ENCODE results near the gene RAPGEF1. TPM values are rescaled to one million over a fixed set of nuclear protein-coding genes. Genes with fewer than 3 reads are reported as not detected.
"Not testable (repeated sequence)": the region's sequence is repeated elsewhere in the genome, so short reads cannot be mapped to it uniquely, and the experiment has no call there.

RAPGEF1 gene
- total RNA-seq, 1 experiment from 2014 or later: 19.0 TPM

DNA sequence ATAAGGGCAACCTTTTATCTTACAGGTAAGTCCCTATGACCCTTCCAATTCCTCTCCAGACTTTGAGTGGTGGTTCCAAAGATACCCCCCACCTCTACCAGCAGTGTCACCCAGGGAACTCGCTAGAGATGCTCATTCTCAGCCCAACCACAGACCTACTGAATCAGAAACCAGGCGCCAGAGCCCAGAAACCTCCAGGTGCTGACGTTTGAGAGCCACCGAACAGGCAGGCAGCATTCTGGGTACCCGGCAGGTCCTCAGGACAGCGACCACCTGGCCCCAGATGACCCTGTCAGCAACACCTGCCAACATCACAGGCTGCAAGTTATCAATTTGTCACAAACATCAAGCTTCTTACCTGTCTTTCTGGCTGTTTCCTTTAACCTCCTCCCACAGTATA is 19.5 kb downstream of the RAPGEF1 start:
- H3K9me3 ChIP-seq: no peaks in the 10 kb centered on the region
- no peak overlapping the region for H3K4me3 ChIP-seq
- H3K36me3 ChIP-seq: no peaks in the 10 kb centered on the region
- H3K27me3 ChIP-seq: no peaks in the 10 kb centered on the region
- no peak for DNase-seq

- DNase-seq: no peak
- Histone ChIP-seq H3K4me3 (no peak overlapping the region), H3K36me3 (peaks cover 4% of the 10 kb centered on the region; the same call in 1 of the 2 replicates), H3K9me3 (no peaks in the 10 kb centered on the region), H3K27me3 (no peaks in the 10 kb centered on the region)
Measured at GRCh38 chr9:131719262-131719908, 20.5 kb downstream of the RAPGEF1 start.

- Histone ChIP-seq H3K27me3 (no peaks in the 10 kb centered on the region), H3K9me3 (no peaks in the 10 kb centered on the region)
- no peak for DNase-seq
Measured at GRCh38 chr9:131717719-131718460, 22.0 kb downstream of the RAPGEF1 start.

DNA sequence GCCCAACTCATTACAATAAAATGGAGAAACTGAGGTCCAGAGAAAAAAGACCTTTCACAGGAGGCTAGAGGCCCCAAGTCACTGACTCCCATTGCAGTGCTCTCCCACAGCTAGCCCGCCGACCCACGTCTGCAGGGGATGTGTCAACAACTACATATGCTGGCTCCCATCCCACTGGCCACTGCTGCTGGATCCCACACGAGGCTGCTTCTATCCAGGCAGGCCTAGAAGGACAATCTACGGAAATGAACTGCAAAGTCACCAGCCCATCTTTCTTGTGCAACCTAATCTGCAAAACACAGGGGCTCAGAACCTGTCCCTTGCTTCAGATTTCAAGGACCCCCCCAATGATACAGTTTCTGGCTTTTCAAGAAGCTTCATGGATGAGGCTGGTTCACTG is 24.0 kb downstream of the RAPGEF1 start:
- no peak overlapping the region for H3K4me3 ChIP-seq
- no peaks in the 10 kb centered on the region for H3K27me3 ChIP-seq
- H3K36me3 ChIP-seq: peaks cover 4% of the 10 kb centered on the region; the same call in 1 of the 2 replicates
- H3K9me3 ChIP-seq: no peaks in the 10 kb centered on the region
- no peak for DNase-seq

More at GRCh38 chr9:131717719-131718460, 22.0 kb downstream of the RAPGEF1 start:
- no peak overlapping the region for H3K4me3 ChIP-seq
- peaks cover 4% of the 10 kb centered on the region; the same call in 1 of the 2 replicates for H3K36me3 ChIP-seq

- DNase-seq: no peak
- Histone ChIP-seq H3K27me3 (no peaks in the 10 kb centered on the region), H3K36me3 (peaks cover 4% of the 10 kb centered on the region; the same call in 1 of the 2 replicates), H3K9me3 (no peaks in the 10 kb centered on the region), H3K4me3 (no peak overlapping the region)
Measured at GRCh38 chr9:131714821-131715220, 25.1 kb downstream of the RAPGEF1 start.

DNA sequence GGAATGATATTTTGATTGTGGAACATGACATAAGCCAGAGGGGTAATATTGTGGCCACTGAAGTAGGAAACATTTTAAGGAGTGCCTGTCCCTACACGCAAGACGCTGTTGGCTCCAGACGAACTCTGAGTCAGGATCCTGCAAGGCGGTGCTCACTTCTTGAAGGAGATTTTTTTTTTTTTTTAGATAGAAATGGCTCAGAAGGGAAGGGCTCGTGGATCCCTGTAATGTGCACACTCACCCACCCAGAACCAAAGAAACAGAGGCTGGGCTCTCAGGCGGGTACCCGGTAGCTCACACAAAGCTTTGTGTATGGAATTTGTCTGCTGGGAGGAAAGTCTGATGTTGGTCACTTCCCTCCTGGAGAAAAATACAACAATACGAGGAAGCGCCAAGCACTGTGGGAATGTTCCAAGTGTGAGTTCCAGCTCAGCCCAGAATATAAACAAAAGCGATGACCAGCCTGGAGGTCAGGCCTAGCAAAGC is 25.7 kb downstream of the RAPGEF1 start:
- peak overlapping the region; percentile 24 for H3K4me3 ChIP-seq
- no peaks in the 10 kb centered on the region for H3K27me3 ChIP-seq
- no peaks in the 10 kb centered on the region for H3K9me3 ChIP-seq
- DNase-seq: peak; percentile 88
- H3K36me3 ChIP-seq: peaks cover 4% of the 10 kb centered on the region; the same call in 1 of the 2 replicates

DNA sequence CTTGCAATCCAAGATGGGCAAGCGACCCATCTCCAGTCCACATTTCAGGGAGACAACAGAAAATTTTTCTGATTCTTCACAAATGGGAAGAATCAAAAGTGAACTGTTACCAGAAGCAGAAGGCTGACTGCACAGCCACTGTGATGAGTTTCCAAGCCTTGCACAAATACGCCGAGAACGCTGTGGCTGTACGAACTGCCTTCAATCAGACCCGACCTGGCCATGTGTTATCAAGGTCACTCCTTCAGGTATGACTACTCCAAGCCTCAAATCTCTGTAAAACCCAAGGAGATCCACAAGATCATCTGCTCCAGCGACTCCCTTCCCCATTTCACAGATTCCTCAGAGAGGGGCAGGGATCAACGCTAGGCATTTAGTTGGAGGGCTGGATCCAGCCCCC is 26.9 kb downstream of the RAPGEF1 start:
- H3K27me3 ChIP-seq: no peaks in the 10 kb centered on the region
- no peaks in the 10 kb centered on the region for H3K9me3 ChIP-seq
- H3K36me3 ChIP-seq: peaks cover 4% of the 10 kb centered on the region; the same call in 1 of the 2 replicates
- H3K4me3 ChIP-seq: no peak overlapping the region
- DNase-seq: no peak

GRCh38 chr9:131712151-131712716 is 27.6 kb downstream of the RAPGEF1 start:
- no peak overlapping the region for H3K4me3 ChIP-seq
- H3K36me3 ChIP-seq: peaks cover 4% of the 10 kb centered on the region; the same call in 1 of the 2 replicates
- H3K9me3 ChIP-seq: no peaks in the 10 kb centered on the region
- DNase-seq: no peak
- H3K27me3 ChIP-seq: no peaks in the 10 kb centered on the region

- no peak for DNase-seq
- peaks cover 4% of the 10 kb centered on the region; the same call in 1 of the 2 replicates for H3K36me3 ChIP-seq
- no peak overlapping the region for H3K4me3 ChIP-seq
- H3K27me3 ChIP-seq: no peaks in the 10 kb centered on the region
- no peaks in the 10 kb centered on the region for H3K9me3 ChIP-seq
Measured at GRCh38 chr9:131709771-131710431, 30.0 kb downstream of the RAPGEF1 start.

GRCh38 chr9:131709010-131709770 is 30.7 kb downstream of the RAPGEF1 start:
- not testable (repeated sequence) for H3K27me3 ChIP-seq, H3K9me3 ChIP-seq, H3K36me3 ChIP-seq, DNase-seq, H3K4me3 ChIP-seq

DNA sequence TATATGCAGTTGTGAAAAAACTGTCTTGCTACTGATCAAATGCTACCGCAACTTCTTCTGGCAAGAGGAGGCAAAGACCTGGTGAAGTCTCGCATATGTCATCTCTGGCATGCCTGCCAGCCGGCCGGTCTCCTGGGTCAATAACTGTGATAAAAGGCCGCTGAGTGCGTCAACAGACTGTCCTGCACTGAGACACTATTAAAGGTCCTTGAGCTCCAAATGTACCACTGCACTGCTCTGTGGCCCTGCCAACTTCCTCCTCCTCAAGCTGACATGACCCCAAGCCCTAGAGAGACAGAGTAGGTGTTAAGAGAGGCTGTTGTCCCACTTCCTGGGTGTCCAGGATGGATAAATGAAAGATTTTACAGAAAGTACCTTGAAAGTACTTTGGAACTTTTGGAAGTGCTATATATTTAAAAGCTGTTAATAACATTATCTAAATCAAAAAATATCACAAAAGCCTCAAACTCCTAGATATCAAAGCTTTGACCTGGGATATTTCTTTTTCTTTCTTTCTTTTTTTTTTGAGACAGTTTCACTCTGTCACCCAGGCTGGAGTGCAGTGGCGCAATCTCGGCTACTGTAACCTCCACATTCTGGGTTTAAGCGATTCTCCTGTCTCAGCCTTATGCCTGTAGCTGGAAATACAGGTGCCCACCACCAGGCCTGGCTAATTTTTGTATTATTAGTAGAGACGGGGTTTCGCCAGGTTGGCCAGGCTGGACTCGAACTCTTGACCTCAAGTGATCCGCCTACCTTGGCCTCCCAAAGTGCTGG is 31.5 kb downstream of the RAPGEF1 start:
- Histone ChIP-seq H3K4me3 (no peak overlapping the region; the same call in 1 of the 2 replicates), H3K36me3 (peaks cover 2% of the 10 kb centered on the region; the same call in 1 of the 2 replicates), H3K27me3 (no peaks in the 10 kb centered on the region), H3K9me3 (no peaks in the 10 kb centered on the region)
- DNase-seq: peak; percentile 52

- Histone ChIP-seq H3K4me3 (no peak overlapping the region; the same call in 1 of the 2 replicates), H3K9me3 (no peaks in the 10 kb centered on the region), H3K27me3 (no peaks in the 10 kb centered on the region), H3K36me3 (peaks cover 2% of the 10 kb centered on the region; the same call in 1 of the 2 replicates)
- DNase-seq: peak; percentile 25
Measured at GRCh38 chr9:131707733-131708157, 32.1 kb downstream of the RAPGEF1 start.

DNA sequence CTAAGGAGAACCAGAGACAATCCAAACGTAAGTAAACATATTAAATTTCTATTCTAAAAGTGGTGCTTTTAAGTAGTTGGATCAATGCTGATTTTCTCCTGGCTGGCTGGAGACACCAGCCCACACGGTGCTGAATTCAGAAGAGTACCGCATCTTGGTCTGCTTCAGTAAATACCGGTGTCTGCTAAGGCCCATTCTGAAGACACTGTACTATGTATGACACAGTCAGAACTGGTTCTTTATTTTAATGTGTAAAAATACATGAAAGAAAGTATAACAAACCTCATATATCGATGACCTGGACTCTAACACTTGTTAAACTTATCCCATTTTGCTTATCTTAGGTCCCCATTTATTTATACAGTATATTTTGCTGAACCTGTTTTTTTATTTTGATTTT is 32.8 kb downstream of the RAPGEF1 start:
- DNase-seq: no peak
- H3K4me3 ChIP-seq: no peak overlapping the region

GRCh38 chr9:131706608-131706970 is 33.3 kb downstream of the RAPGEF1 start:
- no peaks in the 10 kb centered on the region for H3K9me3 ChIP-seq
- H3K27me3 ChIP-seq: no peaks in the 10 kb centered on the region
- no peak for DNase-seq
- H3K36me3 ChIP-seq: peaks cover 2% of the 10 kb centered on the region; the same call in 1 of the 2 replicates
- H3K4me3 ChIP-seq: no peak overlapping the region

More for the DNA sequence above, 32.8 kb downstream of the RAPGEF1 start:
- H3K36me3 ChIP-seq: peaks cover 2% of the 10 kb centered on the region; the same call in 1 of the 2 replicates
- H3K27me3 ChIP-seq: no peaks in the 10 kb centered on the region
- no peaks in the 10 kb centered on the region for H3K9me3 ChIP-seq

DNA sequence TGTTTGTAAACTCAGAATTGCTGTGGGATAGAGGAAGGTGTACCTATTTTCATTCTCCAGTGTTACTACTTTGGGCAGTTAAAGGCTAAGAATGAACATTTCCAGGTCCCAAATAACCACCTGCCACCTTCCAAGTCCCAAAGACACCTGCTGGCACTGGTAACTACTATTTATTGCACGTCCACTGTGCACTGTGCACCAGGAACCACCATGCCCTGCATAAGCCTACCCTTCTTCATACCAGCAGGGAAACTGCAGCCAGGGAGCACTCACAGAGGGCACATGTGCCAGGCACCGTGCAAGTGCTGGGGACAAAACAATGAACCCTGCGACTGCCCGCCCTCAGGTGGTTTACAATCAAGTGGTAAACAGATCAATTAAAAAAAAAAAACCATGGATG is 34.9 kb downstream of the RAPGEF1 start:
- Histone ChIP-seq H3K4me3 (no peak overlapping the region), H3K36me3 (peaks cover 2% of the 10 kb centered on the region; the same call in 1 of the 2 replicates), H3K27me3 (no peaks in the 10 kb centered on the region), H3K9me3 (no peaks in the 10 kb centered on the region)
- no peak for DNase-seq

Data from MG63 (cell line).